ENCODE data around the gene UFC1. TPM values are rescaled to one million over a fixed set of nuclear protein-coding genes. Genes with fewer than 3 reads are reported as not detected.

The UFC1 gene
- 87.5 to 152 TPM (median 96.7 TPM) in 5 replicates for total RNA-seq (2022; extraction: Qiagen RNA extraction; ENCODE audit: low read depth)

DNA sequence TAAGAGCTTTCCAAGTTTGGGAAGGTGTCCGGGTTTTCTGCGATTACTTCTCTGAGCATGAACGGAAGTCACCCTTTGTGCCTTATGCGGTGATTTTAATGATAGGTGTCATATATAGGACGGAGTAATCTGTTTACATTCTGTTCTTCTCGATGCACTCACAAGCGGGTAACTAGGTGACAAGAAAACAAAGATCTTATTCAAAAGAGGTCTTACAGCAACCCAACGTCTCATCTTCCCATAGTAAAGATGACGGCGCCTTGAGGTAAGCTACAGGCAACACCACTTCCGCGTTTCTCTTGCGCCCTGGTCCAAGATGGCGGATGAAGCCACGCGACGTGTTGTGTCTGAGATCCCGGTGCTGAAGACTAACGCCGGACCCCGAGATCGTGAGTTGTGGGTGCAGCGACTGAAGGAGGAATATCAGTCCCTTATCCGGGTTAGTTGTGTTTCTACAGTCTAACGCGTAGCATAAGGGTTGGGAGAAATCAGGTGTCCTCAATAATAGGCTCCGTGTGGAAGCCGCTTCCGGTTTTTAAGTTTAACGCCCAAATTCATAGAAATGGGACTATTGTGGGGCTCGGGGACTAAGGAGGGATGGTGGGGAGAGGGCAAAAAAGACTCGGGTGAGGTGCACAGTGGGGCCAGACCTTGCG lies at the start of gene UFC1:
UFC1 (plus strand) TSS at position 297 of the 656 bp plus-strand sequence; CDS start at position 317, 20 bp downstream.

DNA sequence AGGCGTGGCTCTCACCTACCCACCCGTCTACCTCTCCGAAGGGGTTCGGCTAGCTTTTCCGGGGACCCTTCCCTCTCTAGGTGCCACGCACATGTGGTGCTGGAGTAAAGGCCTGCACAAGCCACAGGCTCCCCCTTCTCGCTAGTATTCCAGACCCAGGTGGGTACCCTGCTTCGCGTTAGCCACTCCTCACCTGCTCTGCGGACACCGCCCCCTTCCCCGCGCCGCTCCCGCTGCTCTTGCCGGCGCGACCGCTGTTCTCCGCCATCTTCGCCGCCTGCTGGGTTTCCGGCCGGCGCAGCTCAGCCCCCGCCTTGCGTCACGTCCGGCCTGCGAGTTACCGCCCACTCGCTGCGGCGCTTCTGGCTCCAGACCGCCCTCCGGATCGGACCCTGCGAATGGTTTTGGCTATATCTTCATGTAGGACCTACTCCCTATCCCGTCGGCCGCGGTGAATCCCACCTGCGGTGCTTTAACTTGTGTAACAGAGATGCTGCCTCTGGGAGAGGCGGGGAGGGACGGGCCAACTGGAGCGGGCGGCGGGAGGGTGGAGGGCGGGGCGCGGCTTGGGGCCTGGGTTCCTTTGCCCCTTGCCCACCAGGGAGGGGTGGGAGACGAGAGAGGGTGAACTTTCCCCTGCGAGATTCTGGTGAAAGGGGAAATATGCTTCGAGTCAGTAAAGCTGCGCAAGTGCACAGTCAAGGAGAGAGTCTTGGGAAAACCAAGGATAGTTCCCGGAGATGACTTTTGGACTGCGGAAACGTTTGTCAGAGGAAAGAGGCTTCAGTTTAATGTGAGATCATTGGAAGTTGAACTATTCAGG lies 35.8 kb upstream of the UFC1 start, which contains the start of the genes NIT1 and PFDN2:
NIT1 (plus strand) TSS at position 347 of the 823 bp plus-strand sequence; CDS start at position 419, 72 bp downstream.
PFDN2 (minus strand) TSS at position 279 of the 823 bp plus-strand sequence; CDS start at position 268, 11 bp downstream.

DNA sequence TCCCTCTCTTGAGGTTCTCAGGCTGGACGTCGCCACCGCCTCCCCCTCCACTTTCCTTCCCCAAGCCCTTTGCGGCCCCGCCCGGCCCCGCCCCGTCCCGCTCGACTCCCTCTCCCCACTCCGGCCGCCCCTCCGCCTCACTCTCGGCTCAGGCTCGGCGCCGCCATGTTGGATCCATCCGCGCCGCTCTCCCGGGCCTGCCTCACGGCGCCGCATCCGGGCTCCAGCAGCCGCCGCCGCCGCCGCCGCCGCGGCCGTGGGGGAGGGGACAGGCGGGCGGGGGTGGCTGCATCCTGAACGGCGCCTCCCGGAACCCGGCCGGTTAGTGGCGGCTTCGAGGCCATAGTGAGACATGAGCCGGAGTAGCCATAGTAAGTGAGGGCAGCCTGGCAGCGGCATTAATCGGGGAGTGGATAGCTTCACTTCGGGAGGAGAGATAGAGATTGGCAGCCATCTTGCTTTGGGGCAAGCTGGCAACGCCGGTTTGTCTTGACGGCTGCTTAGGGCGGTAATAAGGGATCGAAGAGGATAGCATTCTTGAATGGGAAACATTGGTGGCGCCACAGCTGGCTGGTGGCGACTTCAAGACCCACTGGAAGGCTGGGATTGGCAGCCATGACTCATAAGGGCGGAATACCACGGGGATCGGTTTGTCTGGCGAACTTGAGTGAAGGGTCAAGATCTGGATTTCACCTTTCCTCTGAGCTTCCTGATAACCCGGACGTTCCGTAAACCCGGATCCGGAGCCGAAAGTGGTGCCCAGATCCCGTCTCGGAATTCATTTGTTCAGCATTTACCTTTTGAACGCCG lies 21.2 kb upstream of the UFC1 start, which contains the start of gene DEDD:
DEDD (minus strand) TSS at position 258 of the 810 bp plus-strand sequence. CDS start 8,205 bp downstream, outside the sequence.

DNA sequence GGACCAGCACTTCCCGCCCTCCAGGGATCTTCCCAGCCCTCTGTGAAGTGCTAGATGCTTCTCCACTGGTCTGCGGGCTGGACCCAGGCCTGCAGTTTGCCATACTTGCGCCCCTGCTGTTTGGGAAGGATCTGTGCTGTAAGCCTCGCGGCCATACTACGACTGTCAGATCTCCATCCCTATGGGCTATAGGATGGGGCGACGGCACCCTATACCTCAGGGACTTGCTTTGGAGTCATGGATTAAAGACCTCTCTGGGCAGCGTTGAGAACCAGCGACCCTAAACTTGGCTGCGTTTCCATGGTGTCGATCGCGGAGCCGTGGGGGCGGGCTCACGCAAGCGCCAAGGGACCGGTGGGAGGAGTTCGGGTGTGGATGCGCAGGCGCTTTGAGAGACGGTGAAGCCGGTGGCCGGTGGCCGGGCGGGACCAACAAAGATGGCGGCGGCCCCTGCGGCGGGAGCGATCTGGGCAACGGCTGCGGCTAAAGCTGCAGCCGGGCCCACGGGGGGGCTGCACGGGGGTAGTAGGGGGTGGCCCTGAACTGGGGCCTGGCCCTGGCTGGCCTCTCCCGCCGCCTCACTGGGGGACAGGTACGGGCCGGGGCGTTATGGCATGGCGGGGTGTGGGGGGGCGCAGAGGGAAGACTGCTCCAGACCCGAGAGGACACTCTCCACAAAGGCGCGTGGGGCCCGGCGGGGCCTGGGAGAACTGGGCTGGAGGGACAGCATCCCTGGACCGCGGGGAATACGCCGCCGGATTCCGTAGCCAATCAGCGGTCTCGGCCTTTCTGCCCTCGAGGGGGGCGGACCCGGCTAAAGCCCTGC lies 5.5 kb downstream of the UFC1 start, which contains the start of gene USP21:
USP21 (plus strand) TSS at position 414 of the 826 bp plus-strand sequence. CDS start 1,141 bp downstream, outside the sequence.

DNA sequence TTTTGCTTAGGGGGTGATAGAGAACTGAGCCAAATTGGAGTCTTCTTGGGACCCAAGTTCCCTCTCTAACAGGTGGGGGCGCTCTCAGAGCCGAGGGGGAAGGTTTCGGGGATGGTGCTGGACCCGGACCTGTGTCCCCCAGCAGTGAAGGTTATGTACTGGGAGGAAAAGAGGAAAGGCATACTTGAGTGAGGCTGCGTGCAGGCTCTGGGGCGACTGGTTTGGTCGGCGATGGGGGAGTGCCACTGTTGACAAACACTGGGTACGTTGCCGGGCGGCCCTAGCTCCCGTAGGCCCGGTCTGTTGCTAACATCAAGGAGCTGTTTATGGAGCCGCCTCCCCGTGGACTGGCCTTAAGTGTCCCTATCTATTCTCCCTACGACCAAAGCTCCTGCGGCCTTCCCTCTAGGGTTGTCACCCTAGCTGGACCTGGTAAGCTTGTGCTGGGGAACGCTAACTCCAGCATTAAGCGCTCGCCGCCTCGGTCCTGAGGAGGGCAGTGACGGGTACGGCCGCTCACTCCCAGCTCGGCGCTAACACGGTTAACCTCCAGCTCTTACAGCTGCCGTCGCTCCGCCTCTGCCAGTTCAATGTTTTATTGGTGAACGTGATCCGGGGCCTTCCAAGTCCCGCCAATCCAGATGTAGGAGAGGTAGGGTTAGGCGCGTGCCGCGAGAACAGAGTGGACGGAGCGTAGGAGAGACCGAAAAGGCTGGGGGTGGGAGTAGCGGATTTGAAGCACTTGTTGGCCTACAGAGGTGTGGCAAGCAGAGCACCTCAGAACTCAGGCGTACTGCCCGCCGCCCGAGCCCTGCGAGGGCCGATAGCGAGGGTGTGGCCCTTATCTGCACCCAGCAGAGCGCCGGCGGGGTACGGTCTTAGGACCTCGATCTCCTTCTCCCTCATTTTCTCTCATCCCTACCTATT lies 12.2 kb downstream of the UFC1 start, which contains the start of gene PPOX:
PPOX (plus strand) TSS at position 685 of the 927 bp plus-strand sequence. CDS start 422 bp downstream, outside the sequence.

DNA sequence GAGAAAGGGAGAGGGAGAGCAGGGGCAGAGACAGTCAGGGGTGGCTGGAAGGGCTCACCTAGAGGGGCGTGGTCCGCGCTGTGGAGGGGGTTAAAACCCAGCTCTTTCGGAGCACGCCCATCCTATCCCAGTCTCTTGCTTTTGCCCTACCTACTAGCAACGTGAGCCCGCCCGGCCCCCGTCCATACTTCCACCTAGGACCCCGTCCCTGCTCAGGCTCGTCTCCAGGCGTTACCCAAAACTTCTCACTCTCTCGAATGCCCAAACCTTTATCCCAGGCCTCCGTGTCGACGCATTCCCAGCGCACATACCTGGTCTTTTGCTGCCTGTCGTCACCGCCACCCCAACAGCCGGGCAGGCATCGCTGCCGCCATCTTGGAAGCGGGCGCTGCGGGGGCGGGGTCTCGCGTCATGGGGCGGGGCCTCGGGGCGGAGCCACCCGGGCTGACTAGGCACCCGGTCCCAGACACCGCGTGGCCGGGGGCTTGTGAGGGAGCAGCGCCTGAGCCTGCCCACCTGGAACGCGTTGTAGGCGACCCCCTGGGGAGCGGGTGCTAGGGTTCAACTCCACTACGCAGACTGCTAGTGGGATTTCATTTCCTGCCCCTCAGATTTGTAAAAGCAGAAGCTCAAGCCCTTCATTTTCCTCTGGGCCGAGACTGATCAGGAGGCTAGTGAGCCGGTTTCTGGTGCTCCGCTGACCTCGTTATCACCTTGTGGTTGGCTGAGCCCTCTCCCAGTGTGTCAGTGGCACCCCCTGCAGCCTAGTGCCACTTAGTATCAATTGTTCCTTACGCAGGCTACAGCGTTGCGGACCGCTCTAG lies 23.5 kb downstream of the UFC1 start, which contains the start of gene B4GALT3:
B4GALT3 (minus strand) TSS at position 396 of the 824 bp plus-strand sequence. CDS start 1,447 bp downstream, outside the sequence.

DNA sequence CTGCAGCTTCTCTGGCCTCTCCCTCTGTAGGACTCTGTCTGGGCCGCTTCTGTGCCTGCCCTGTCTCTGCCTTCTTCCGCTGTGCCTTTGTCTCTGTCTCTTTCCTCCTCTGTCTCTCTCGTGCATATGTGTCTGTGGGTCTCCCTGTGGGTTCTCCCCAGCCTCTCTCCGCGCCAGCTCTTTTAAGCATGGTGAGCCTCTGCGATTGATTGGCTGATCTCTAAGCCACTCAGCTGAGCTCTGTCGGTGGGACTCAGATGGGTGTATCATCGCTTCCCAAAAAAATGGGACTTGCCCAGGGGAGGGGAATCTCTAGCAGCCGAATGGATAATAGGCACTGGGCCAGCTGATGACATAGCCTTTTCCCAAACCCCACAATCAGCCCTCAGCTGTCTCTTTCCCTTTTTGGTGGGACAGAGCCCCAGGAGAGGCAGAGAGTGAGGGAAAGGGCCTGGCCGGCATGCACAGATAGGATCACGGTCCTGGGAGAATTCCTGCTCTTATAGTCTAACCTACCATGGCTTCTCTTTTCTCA lies 45.2 kb downstream of the UFC1 start, which contains the start of gene ADAMTS4:
ADAMTS4 (minus strand) TSS at position 158 of the 535 bp plus-strand sequence. CDS start 427 bp downstream, outside the sequence.

DNA sequence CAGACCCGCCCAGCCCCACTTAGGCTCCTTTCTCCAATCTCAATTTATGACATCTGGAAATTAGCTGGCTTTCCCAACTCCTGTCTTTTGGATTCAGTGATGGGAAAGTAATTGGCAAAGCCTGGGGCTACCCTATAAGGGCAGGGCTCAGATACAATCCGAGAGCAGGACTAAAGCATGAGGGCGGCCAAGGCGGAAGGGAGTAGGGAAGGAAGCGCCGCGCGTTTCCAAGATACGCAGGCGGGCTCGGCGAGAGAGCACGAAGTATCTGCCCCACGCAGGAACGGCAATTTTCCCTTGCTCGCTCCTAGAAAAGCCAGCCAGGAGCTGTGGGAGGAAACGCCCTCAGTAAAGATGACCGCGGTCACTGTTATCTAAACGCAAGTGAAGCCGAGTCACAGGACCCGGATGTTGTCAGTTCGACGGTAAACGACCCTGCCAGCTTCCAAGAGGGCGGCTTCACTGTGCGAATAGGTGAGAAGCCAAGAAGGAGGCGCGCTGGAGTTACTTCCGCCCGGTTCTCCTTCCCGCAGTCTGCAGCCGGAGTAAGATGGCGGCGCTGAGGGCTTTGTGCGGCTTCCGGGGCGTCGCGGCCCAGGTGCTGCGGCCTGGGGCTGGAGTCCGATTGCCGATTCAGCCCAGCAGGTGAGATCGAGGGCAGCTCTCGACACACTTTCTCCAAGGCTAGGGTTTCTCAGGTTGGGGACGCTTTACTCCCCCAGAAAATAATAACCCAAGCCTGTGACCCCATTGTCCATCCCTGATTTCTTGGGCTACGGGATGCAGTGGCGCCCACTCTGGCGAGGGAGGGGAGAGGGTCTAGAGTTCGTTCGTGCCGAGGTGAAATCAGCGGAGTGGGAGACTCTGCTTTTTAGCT lies 48.3 kb downstream of the UFC1 start, which contains the start of gene NDUFS2:
NDUFS2 (plus strand) TSS at position 532 of the 877 bp plus-strand sequence; CDS start at position 551, 19 bp downstream.

Other genes with a start within 250 kb of the UFC1 start
- gene ITLN2, start 199.2 kb upstream of the UFC1 start, total RNA-seq (2022; extraction: Qiagen RNA extraction; ENCODE audit: low read depth) = 0.22 to 0.33 TPM in 2 of 5 replicates, not detected in the others
- gene F11R, start 132.8 kb upstream of the UFC1 start, total RNA-seq (2022; extraction: Qiagen RNA extraction; ENCODE audit: low read depth) = 39.5 to 67.9 TPM (median 59.7 TPM) in 5 replicates
- gene TSTD1, start 115.0 kb upstream of the UFC1 start, total RNA-seq (2022; extraction: Qiagen RNA extraction; ENCODE audit: low read depth) = 0.34 to 0.41 TPM in 2 of 5 replicates, not detected in the others
- 48.4 to 53.4 TPM (median 50.6 TPM) in 5 replicates for gene USF1, start 108.0 kb upstream of the UFC1 start, total RNA-seq (2022; extraction: Qiagen RNA extraction; ENCODE audit: low read depth)
- 0.07 to 0.14 TPM (median 0.11 TPM) in 5 replicates for gene ARHGAP30, start 84.1 kb upstream of the UFC1 start, total RNA-seq (2022; extraction: Qiagen RNA extraction; ENCODE audit: low read depth)
- gene NECTIN4, start 64.4 kb upstream of the UFC1 start, total RNA-seq (2022; extraction: Qiagen RNA extraction; ENCODE audit: low read depth) = 1.5 to 2.2 TPM (median 1.9 TPM) in 5 replicates
- gene KLHDC9, start 55.6 kb upstream of the UFC1 start, total RNA-seq (2022; extraction: Qiagen RNA extraction; ENCODE audit: low read depth) = 1.2 to 2.4 TPM (median 1.6 TPM) in 5 replicates
- gene PFDN2, start 35.9 kb upstream of the UFC1 start, total RNA-seq (2022; extraction: Qiagen RNA extraction; ENCODE audit: low read depth) = 118 to 142 TPM (median 129 TPM) in 5 replicates
- gene NIT1, start 35.9 kb upstream of the UFC1 start, total RNA-seq (2022; extraction: Qiagen RNA extraction; ENCODE audit: low read depth) = 24.4 to 32.0 TPM (median 31.3 TPM) in 5 replicates
- 26.1 to 32.6 TPM (median 30.9 TPM) in 5 replicates for gene DEDD, start 21.3 kb upstream of the UFC1 start, total RNA-seq (2022; extraction: Qiagen RNA extraction; ENCODE audit: low read depth)
- gene USP21, start 5.5 kb downstream of the UFC1 start, total RNA-seq (2022; extraction: Qiagen RNA extraction; ENCODE audit: low read depth) = 18.0 to 24.6 TPM (median 20.0 TPM) in 5 replicates
- gene PPOX, start 12.4 kb downstream of the UFC1 start, total RNA-seq (2022; extraction: Qiagen RNA extraction; ENCODE audit: low read depth) = 10.7 to 14.9 TPM (median 12.9 TPM) in 5 replicates
- gene B4GALT3, start 23.5 kb downstream of the UFC1 start, total RNA-seq (2022; extraction: Qiagen RNA extraction; ENCODE audit: low read depth) = 24.3 to 29.3 TPM (median 28.7 TPM) in 5 replicates
- gene ADAMTS4, start 45.1 kb downstream of the UFC1 start, total RNA-seq (2022; extraction: Qiagen RNA extraction; ENCODE audit: low read depth) = not detected in 5 replicates
- 81.9 to 101 TPM (median 84.4 TPM) in 5 replicates for gene NDUFS2, start 48.4 kb downstream of the UFC1 start, total RNA-seq (2022; extraction: Qiagen RNA extraction; ENCODE audit: low read depth)
- 0.51 TPM in 1 of 5 replicates, not detected in the others for gene FCER1G, start 61.3 kb downstream of the UFC1 start, total RNA-seq (2022; extraction: Qiagen RNA extraction; ENCODE audit: low read depth)
- gene APOA2, start 69.7 kb downstream of the UFC1 start, total RNA-seq (2022; extraction: Qiagen RNA extraction; ENCODE audit: low read depth) = 6.6 TPM in 1 of 5 replicates, not detected in the others
- gene TOMM40L, start 72.1 kb downstream of the UFC1 start, total RNA-seq (2022; extraction: Qiagen RNA extraction; ENCODE audit: low read depth) = 9.9 to 11.5 TPM (median 11.1 TPM) in 5 replicates
- not detected in 5 replicates for gene NR1I3, start 84.2 kb downstream of the UFC1 start, total RNA-seq (2022; extraction: Qiagen RNA extraction; ENCODE audit: low read depth)
- 0.09 to 0.13 TPM in 2 of 5 replicates, not detected in the others for gene PCP4L1, start 104.8 kb downstream of the UFC1 start, total RNA-seq (2022; extraction: Qiagen RNA extraction; ENCODE audit: low read depth)
- 0.17 to 0.35 TPM (median 0.30 TPM) in 5 replicates for gene MPZ, start 156.0 kb downstream of the UFC1 start, total RNA-seq (2022; extraction: Qiagen RNA extraction; ENCODE audit: low read depth)
- gene SDHC, start 160.4 kb downstream of the UFC1 start, total RNA-seq (2022; extraction: Qiagen RNA extraction; ENCODE audit: low read depth) = 233 to 270 TPM (median 243 TPM) in 5 replicates
- gene CFAP126, start 213.9 kb downstream of the UFC1 start, total RNA-seq (2022; extraction: Qiagen RNA extraction; ENCODE audit: low read depth) = 0.14 to 0.56 TPM (median 0.28 TPM) in 4 of 5 replicates, not detected in the other

Measured in A549 treated with RU486 at 1 μM for 4 hours (cell line).